Islet precursor cell (in vitro differentiated cells): ENCODE measurements around the gene UPF3A.
"Not testable (repeated sequence)": the region's sequence is repeated elsewhere in the genome, so short reads cannot be mapped to it uniquely, and the experiment has no call there.

ENCODE experiments used
- DNase-seq: peaks from one replicate; pipeline ENCODE4 v3.0.0-alpha.2; 2018

The UPF3A gene

GRCh38 chr13:114309806-114310410 lies 28.5 kb downstream of the UPF3A start:
- DNase-seq, result no peak

GRCh38 chr13:114310956-114311355 lies 29.6 kb downstream of the UPF3A start:
- no peak for DNase-seq

- no peak for DNase-seq
Observed at GRCh38 chr13:114311387-114311786, 30.0 kb downstream of the UPF3A start.

- no peak for DNase-seq
Observed at GRCh38 chr13:114311908-114312307, 30.5 kb downstream of the UPF3A start.

- DNase-seq, result no peak
Observed at GRCh38 chr13:114313061-114313860, 31.9 kb downstream of the UPF3A start.

- DNase-seq, result peak; percentile 96
Observed at GRCh38 chr13:114314074-114314912, 32.9 kb downstream of the UPF3A start, which contains the start of gene CHAMP1. TSS of gene CHAMP1 (plus strand) at chr13:114314503. CDS start at chr13:114323843, 9,340 bp downstream.

GRCh38 chr13:114315074-114315785 lies 33.8 kb downstream of the UPF3A start:
- no peak for DNase-seq

- DNase-seq, result no peak
Observed at GRCh38 chr13:114318624-114319023, 37.2 kb downstream of the UPF3A start.

- no peak for DNase-seq
Observed at GRCh38 chr13:114319441-114319913, 38.1 kb downstream of the UPF3A start.

GRCh38 chr13:114320065-114320464 lies 38.7 kb downstream of the UPF3A start:
- DNase-seq, result no peak

- no peak for DNase-seq
Observed at GRCh38 chr13:114321256-114321655, 39.9 kb downstream of the UPF3A start.

- DNase-seq, result no peak
Observed at GRCh38 chr13:114323349-114323748, 41.9 kb downstream of the UPF3A start.

GRCh38 chr13:114324334-114324733 lies 42.9 kb downstream of the UPF3A start:
- DNase-seq, result no peak

GRCh38 chr13:114325729-114326128 lies 44.3 kb downstream of the UPF3A start:
- no peak for DNase-seq

- DNase-seq, result no peak
Observed at GRCh38 chr13:114328034-114328433, 46.6 kb downstream of the UPF3A start.

- no peak for DNase-seq
Observed at GRCh38 chr13:114328595-114328994, 47.2 kb downstream of the UPF3A start.

GRCh38 chr13:114330086-114330485 lies 48.7 kb downstream of the UPF3A start:
- no peak for DNase-seq

- DNase-seq, result not testable (repeated sequence)
Observed at GRCh38 chr13:114333881-114334280, 52.5 kb downstream of the UPF3A start.

GRCh38 chr13:114334305-114335053 lies 53.1 kb downstream of the UPF3A start:
- DNase-seq, result no peak

- DNase-seq, result not testable (repeated sequence)
Observed at GRCh38 chr13:114336457-114336856, 55.1 kb downstream of the UPF3A start.

- no peak for DNase-seq
Observed at GRCh38 chr13:114338959-114339358, 57.6 kb downstream of the UPF3A start.
